Stomach (tissue), 9 donors: Measurements from ENCODE around the gene PLPPR5. TPM values are rescaled to one million over a fixed set of nuclear protein-coding genes. Genes with fewer than 3 reads are reported as not detected.

Source experiments
- DNase-seq, 2 donors: peaks; one replicate each; pipeline versions ENCODE4 v3.0.0 to v3.0.0-alpha.2; 2013 to 2019
- H3K27ac ChIP-seq, 5 donors: fragments of 200-600 bp in 4 of 5; sonication (generic) in 4 of 5; one replicate each; pipeline ENCODE4 v1.5.1; 2013 to 2019; ENCODE audit warnings: mild to moderate bottlenecking in 1 of 5, moderate library complexity in 1 of 5
- H3K27me3 ChIP-seq, 3 donors: fragments of 200-600 bp; sonication (generic); one replicate each; pipeline ENCODE4 v1.5.1; 2017 to 2019; ENCODE audit warnings: mixed run types in 1 of 3
- H3K36me3 ChIP-seq, 4 donors: fragments of 200-600 bp; sonication (generic); 1 replicate in 3 of 4; 2 replicates in 1 of 4; pipeline ENCODE4 v1.5.1; 2016 to 2019
- H3K4me1 ChIP-seq, 4 donors: fragments of 200-600 bp; sonication (generic); one replicate each; pipeline ENCODE4 v1.5.1; 2016 to 2019
- H3K4me3 ChIP-seq, 4 donors: fragments of 200-600 bp; sonication (generic) in 3 of 4; one replicate each; pipeline ENCODE4 v1.5.1; 2016 to 2019; ENCODE audit warnings: mild to moderate bottlenecking in 1 of 4
- H3K9me3 ChIP-seq, 4 donors: fragments of 200-600 bp; sonication (generic); one replicate each; pipeline ENCODE4 v1.5.1; 2016 to 2019
- EP300 ChIP-seq: sonication (generic); formaldehyde crosslinking; IDR thresholded peaks from one replicate; pipeline ENCODE4 v1.6.1; 2017; ENCODE audit warnings: antibody characterized with exemption
- POLR2A ChIP-seq, 4 donors: fragments of 450-650 bp; IDR thresholded peaks; one replicate each; pipeline ENCODE4 v1.6.1; 2016; ENCODE audit warnings: antibody characterized with exemption in 4 of 4, control low read depth in 2 of 4, mild to moderate bottlenecking in 1 of 4, moderate library complexity in 1 of 4
- POLR2AphosphoS5 ChIP-seq, 3 donors: sonication (generic); formaldehyde crosslinking; IDR thresholded peaks; one replicate each; pipeline ENCODE4 v1.6.1; 2016; ENCODE audit warnings: antibody characterized with exemption in 3 of 3
- WGBS, 5 donors: extraction: QIAGEN DNeasy Blood & Tissue Kit in 3 of 5; methylation state at CpG; one replicate each; pipeline versions ENCODE4 v1.1.5 to v1.1.7; 2013 to 2018; 5-methylcytosine and 5-hydroxymethylcytosine counted together
- intact Hi-C: fragments of 100-400 bp; cut with DNase I; formaldehyde crosslinking; loops from one replicate; pipeline ENCODE4 v1.15.1; 2023; ENCODE audit warnings: low total_unique reads
- polyA plus RNA-seq, 3 donors: library from polyadenylated mRNA; stranded (reverse); fragments of 200-250 nt; gene quantifications; one replicate each; pipeline ENCODE4 v1.2.3, GENCODE V29; 2013
- total RNA-seq, 5 donors: library from RNA; depleted of rRNA; stranded (reverse); fragments of >200 nt; gene quantifications; one replicate each; pipeline versions ENCODE4 v1.1.0 to v1.2.3, GENCODE V29; 2014 to 2016
- TF ChIP-seq, protein P1 (sequence below), 7 experiments: fragments of 450-650 bp in 4 of 7; fragments of 200-600 bp in 3 of 7; sonication (generic) in 3 of 7; IDR thresholded peaks; one replicate each; pipeline ENCODE4 v1.5.1; 2016 to 2019; ENCODE audit warnings: antibody characterized with exemption in 7 of 7, control low read depth in 2 of 7, mild to moderate bottlenecking in 1 of 7
- donor health status: healthy with polysubstance abuse.
- donor health status: Bipolar disorder and iron deficiency.
- donor health status: healthy.

Gene PLPPR5
- total and polyA plus RNA-seq, 8 donors, result 0.03 to 2.0 (median 0.15) TPM; not detected in 5

DNA sequence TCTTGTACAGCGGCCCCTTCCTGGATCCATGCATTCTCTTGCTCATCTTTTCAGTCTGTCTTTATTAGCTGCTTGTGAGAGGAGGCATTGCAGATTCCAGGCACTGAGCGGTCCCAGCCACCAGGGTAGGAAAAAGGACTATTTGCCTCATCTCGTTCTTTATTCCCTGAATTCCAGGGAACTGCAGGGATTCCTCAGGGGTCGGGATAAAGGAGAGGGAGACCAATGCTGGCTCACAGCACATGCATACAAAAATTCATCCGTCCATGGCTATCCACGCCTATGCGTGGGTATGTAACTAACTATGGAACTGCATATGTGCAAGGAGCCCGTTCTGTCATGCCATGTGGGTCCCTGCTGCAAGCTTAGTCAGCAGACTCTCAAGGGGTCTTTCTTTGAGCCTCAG lies 879 bp upstream of the PLPPR5 start:
- WGBS, 5 donors, result 30 to 50% (median 39%) methylated on average over 8 of the region's 8 CpGs
- peaks cover 7 to 64% (median 32%) of the 10 kb centered on the region in 3 donors for H3K27me3 ChIP-seq

DNA sequence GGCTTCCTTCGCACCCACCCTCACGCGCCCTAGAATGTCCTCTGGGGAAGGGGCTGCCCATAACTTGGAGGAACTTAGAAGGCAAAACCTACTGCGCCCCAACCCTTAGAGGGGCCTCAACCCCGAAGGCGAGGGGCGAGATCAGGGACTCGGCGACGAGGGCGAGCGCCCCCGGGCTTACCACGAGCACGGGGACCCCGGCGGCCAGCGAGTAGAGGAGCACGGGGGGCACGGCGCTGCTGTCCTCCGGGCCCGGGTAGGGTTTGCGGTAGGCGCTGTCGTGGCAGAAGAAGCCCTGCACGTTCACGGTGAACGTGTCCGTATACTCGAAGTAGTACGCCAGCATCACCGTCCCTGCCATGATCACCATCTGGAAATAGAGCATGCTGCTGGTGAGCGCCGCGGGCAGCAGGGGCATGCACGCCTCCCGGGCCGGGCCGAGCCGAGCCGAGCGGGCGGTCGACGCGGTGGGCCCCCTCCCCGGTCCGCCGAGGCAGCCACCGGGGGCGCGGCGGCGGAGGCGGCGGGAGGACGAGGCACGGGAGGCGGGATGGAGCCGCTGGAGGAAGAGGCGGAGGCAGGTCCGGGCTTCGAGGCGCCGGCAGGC lies 304 bp downstream of the PLPPR5 start:
- Histone ChIP-seq H3K4me1 (peaks cover 11 to 18% (median 16%) of the 10 kb centered on the region in 4 donors), H3K27me3 (peaks cover 7 to 66% (median 32%) of the 10 kb centered on the region in 3 donors), H3K4me3 (peak overlapping the region; percentile 35 to 55 (median 46)), H3K27ac (no peak overlapping the region), H3K36me3 (no peaks in the 10 kb centered on the region), H3K9me3 (no peaks in the 10 kb centered on the region)
- TF ChIP-seq EP300 (no peak), POLR2AphosphoS5 (IDR thresholded peaks at IDR 0.05) (no peak), POLR2A (IDR thresholded peaks at IDR 0.05) (no peak)
- TF ChIP-seq, protein P1, sequence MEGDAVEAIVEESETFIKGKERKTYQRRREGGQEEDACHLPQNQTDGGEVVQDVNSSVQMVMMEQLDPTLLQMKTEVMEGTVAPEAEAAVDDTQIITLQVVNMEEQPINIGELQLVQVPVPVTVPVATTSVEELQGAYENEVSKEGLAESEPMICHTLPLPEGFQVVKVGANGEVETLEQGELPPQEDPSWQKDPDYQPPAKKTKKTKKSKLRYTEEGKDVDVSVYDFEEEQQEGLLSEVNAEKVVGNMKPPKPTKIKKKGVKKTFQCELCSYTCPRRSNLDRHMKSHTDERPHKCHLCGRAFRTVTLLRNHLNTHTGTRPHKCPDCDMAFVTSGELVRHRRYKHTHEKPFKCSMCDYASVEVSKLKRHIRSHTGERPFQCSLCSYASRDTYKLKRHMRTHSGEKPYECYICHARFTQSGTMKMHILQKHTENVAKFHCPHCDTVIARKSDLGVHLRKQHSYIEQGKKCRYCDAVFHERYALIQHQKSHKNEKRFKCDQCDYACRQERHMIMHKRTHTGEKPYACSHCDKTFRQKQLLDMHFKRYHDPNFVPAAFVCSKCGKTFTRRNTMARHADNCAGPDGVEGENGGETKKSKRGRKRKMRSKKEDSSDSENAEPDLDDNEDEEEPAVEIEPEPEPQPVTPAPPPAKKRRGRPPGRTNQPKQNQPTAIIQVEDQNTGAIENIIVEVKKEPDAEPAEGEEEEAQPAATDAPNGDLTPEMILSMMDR (IDR thresholded peaks at IDR 0.05), result no peak
- peak in 1 of 2 donors; percentile 64 for DNase-seq
- 1 to 3% (median 2%) methylated on average over 46 to 66 of the region's 66 CpGs; no CpG with 5 or more reads in 1 of the 5 donors for WGBS, 5 donors
- intact Hi-C loops, result no loop called here

More for the DNA sequence above, 879 bp upstream of the PLPPR5 start:
- H3K36me3 ChIP-seq, result no peaks in the 10 kb centered on the region
- TF ChIP-seq POLR2A (IDR thresholded peaks at IDR 0.05), result no peak
- TF ChIP-seq EP300, result no peak
- TF ChIP-seq, protein P1 (IDR thresholded peaks at IDR 0.05), result no peak
- intact Hi-C loops, result no loop called here
- peaks cover 11 to 18% (median 16%) of the 10 kb centered on the region in 4 donors for H3K4me1 ChIP-seq
- no peaks in the 10 kb centered on the region for H3K9me3 ChIP-seq
- peak in 1 of 2 donors; percentile 19 for DNase-seq
- peak overlapping the region in 1 of 4 donors; percentile 52 for H3K4me3 ChIP-seq
- no peak overlapping the region for H3K27ac ChIP-seq

GRCh38 chr1:99003581-99004253 lies 944 bp downstream of the PLPPR5 start:
- 20 to 42% (median 36%) methylated on average over 15 to 20 of the region's 20 CpGs for WGBS, 5 donors
- H3K9me3 ChIP-seq, result no peaks in the 10 kb centered on the region
- H3K27ac ChIP-seq, result no peak overlapping the region
- H3K4me3 ChIP-seq, result peak overlapping the region in 1 of 4 donors; percentile 52
- no peaks in the 10 kb centered on the region for H3K36me3 ChIP-seq
- DNase-seq, result no peak
- peaks cover 11 to 18% (median 16%) of the 10 kb centered on the region in 4 donors for H3K4me1 ChIP-seq
- H3K27me3 ChIP-seq, result peaks cover 7 to 68% (median 32%) of the 10 kb centered on the region in 3 donors
- TF ChIP-seq POLR2AphosphoS5 (IDR thresholded peaks at IDR 0.05), result no peak
- intact Hi-C loops, result no loop called here

DNA sequence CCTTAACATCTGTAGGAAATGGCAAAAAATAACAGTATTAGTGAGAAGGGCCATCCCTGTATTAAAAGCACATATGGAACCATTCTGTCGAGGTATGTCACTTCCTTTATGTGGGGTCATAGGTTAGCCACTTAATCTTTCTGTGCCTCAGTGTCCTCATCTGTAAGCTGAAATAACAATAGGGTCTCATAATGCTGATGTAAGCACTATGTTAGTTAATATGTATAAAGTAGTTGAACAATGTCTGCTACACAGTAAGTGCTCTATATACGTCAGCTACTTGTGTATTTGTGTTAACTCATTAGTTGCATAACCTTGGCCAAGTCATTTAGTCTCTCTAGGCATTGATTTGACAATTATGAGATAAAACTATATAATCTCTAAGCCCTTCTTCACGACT lies 11.8 kb downstream of the PLPPR5 start:
- Histone ChIP-seq H3K27me3 (no peaks in the 10 kb centered on the region), H3K4me1 (peaks cover 0 to 9% (median 5%) of the 10 kb centered on the region in 4 donors), H3K9me3 (no peaks in the 10 kb centered on the region), H3K27ac (no peak overlapping the region), H3K4me3 (no peak overlapping the region), H3K36me3 (no peaks in the 10 kb centered on the region)
- TF ChIP-seq EP300 (no peak), POLR2AphosphoS5 (IDR thresholded peaks at IDR 0.05) (no peak), POLR2A (IDR thresholded peaks at IDR 0.05) (no peak)
- TF ChIP-seq, protein P1 (IDR thresholded peaks at IDR 0.05), result no peak
- 60 to 76% (median 66%) methylated on average over 3 of the region's 3 CpGs for WGBS, 5 donors
- DNase-seq, result no peak
- intact Hi-C loops, result no loop called here
